ENCODE measurements around the gene VPS37C.

DNA sequence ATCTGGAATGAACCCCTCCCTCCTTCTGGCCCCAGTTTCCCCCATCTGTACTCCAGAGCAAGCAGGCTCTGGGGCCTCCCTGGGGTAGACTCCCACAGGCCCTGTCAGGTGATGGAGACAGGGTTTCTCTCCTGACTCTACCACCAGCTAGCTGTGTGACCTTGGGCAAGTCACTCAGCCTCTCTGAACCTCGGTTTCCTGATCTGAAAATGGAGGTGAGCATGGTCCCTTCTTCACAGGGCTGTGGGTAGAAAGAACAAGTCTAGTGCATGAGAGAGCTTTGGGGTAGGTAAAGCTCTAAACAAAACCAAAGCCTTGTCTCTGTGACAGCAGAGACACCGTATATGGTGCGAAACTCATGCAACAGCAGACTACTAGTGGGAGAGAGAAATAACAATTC, 53.3 kb downstream of the VPS37C start:
- TF ChIP-seq, protein P1, sequence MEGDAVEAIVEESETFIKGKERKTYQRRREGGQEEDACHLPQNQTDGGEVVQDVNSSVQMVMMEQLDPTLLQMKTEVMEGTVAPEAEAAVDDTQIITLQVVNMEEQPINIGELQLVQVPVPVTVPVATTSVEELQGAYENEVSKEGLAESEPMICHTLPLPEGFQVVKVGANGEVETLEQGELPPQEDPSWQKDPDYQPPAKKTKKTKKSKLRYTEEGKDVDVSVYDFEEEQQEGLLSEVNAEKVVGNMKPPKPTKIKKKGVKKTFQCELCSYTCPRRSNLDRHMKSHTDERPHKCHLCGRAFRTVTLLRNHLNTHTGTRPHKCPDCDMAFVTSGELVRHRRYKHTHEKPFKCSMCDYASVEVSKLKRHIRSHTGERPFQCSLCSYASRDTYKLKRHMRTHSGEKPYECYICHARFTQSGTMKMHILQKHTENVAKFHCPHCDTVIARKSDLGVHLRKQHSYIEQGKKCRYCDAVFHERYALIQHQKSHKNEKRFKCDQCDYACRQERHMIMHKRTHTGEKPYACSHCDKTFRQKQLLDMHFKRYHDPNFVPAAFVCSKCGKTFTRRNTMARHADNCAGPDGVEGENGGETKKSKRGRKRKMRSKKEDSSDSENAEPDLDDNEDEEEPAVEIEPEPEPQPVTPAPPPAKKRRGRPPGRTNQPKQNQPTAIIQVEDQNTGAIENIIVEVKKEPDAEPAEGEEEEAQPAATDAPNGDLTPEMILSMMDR (IDR thresholded peaks at IDR 0.05) = no peak
- TF ChIP-seq, protein P2, sequence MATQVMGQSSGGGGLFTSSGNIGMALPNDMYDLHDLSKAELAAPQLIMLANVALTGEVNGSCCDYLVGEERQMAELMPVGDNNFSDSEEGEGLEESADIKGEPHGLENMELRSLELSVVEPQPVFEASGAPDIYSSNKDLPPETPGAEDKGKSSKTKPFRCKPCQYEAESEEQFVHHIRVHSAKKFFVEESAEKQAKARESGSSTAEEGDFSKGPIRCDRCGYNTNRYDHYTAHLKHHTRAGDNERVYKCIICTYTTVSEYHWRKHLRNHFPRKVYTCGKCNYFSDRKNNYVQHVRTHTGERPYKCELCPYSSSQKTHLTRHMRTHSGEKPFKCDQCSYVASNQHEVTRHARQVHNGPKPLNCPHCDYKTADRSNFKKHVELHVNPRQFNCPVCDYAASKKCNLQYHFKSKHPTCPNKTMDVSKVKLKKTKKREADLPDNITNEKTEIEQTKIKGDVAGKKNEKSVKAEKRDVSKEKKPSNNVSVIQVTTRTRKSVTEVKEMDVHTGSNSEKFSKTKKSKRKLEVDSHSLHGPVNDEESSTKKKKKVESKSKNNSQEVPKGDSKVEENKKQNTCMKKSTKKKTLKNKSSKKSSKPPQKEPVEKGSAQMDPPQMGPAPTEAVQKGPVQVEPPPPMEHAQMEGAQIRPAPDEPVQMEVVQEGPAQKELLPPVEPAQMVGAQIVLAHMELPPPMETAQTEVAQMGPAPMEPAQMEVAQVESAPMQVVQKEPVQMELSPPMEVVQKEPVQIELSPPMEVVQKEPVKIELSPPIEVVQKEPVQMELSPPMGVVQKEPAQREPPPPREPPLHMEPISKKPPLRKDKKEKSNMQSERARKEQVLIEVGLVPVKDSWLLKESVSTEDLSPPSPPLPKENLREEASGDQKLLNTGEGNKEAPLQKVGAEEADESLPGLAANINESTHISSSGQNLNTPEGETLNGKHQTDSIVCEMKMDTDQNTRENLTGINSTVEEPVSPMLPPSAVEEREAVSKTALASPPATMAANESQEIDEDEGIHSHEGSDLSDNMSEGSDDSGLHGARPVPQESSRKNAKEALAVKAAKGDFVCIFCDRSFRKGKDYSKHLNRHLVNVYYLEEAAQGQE (IDR thresholded peaks at IDR 0.05; ENCODE audit: low read depth, low read length) = no peak
- TF ChIP-seq, protein P3, sequence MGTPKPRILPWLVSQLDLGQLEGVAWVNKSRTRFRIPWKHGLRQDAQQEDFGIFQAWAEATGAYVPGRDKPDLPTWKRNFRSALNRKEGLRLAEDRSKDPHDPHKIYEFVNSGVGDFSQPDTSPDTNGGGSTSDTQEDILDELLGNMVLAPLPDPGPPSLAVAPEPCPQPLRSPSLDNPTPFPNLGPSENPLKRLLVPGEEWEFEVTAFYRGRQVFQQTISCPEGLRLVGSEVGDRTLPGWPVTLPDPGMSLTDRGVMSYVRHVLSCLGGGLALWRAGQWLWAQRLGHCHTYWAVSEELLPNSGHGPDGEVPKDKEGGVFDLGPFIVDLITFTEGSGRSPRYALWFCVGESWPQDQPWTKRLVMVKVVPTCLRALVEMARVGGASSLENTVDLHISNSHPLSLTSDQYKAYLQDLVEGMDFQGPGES (IDR thresholded peaks at IDR 0.05; ENCODE audit: low read depth, low read length) = no peak
- TF ChIP-seq TEAD4 (IDR thresholded peaks at IDR 0.05; ENCODE audit: borderline replicate concordance, insufficient read depth) = no peak
